ENCODE results near the gene SERPINB13. TPM values are rescaled to one million over a fixed set of nuclear protein-coding genes. Genes with fewer than 3 reads are reported as not detected.

Gene SERPINB13
- total and polyA plus RNA-seq, 12 donors, result 0.10 TPM; not detected in 11

GRCh38 chr18:63586431-63586830, 712 bp upstream of the SERPINB13 start:
- Histone ChIP-seq H3K4me1 (replicated peaks in 1 of 2) (no peaks in the 10 kb centered on the region), H3K36me3 (replicated peaks in 1 of 2) (no peaks in the 10 kb centered on the region), H3K27ac (no peak overlapping the region), H3K27me3 (peaks cover 4% of the 10 kb centered on the region), H3K9me3 (replicated peaks in 1 of 3) (no peaks in the 10 kb centered on the region), H3K4me3 (no peak overlapping the region)
- intact Hi-C loops (cut with DNase I), result no loop called here
- WGBS, 4 donors, result 73 to 87% (median 82%) methylated on average over 4 of the region's 4 CpGs
- no peak for DNase-seq
- TF ChIP-seq POLR2A (IDR thresholded peaks at IDR 0.05) (no peak), CTCF (IDR thresholded peaks at IDR 0.05) (no peak)

- WGBS, 4 donors, result 53 to 68% (median 60%) methylated on average over 5 of the region's 5 CpGs
- Histone ChIP-seq H3K4me1 (replicated peaks in 1 of 2) (no peaks in the 10 kb centered on the region), H3K9me3 (replicated peaks in 1 of 3) (no peaks in the 10 kb centered on the region), H3K4me3 (no peak overlapping the region), H3K27ac (no peak overlapping the region), H3K27me3 (peaks cover 4% of the 10 kb centered on the region), H3K36me3 (replicated peaks in 1 of 2) (no peaks in the 10 kb centered on the region)
- TF ChIP-seq POLR2A (IDR thresholded peaks at IDR 0.05), result no peak
- TF ChIP-seq CTCF (IDR thresholded peaks at IDR 0.05), result no peak
- intact Hi-C loops (cut with DNase I), result no loop called here
- no peak for DNase-seq
Observed at GRCh38 chr18:63588909-63589308, 1.8 kb downstream of the SERPINB13 start.

- H3K4me1 ChIP-seq (replicated peaks in 1 of 2), result no peaks in the 10 kb centered on the region
- no peak overlapping the region for H3K27ac ChIP-seq
- no peak for DNase-seq
- 40 to 67% (median 61%) methylated on average over 2 of the region's 2 CpGs for WGBS, 4 donors
- TF ChIP-seq CTCF (IDR thresholded peaks at IDR 0.05) (no peak), POLR2A (IDR thresholded peaks at IDR 0.05) (no peak)
- H3K9me3 ChIP-seq (replicated peaks in 1 of 3), result no peaks in the 10 kb centered on the region
- H3K27me3 ChIP-seq, result no peaks in the 10 kb centered on the region
- no peak overlapping the region for H3K4me3 ChIP-seq
- H3K36me3 ChIP-seq (replicated peaks in 1 of 2), result no peaks in the 10 kb centered on the region
- intact Hi-C loops (cut with DNase I), result no loop called here
Observed at GRCh38 chr18:63590373-63590772, 3.2 kb downstream of the SERPINB13 start.

GRCh38 chr18:63590966-63591695, 4.0 kb downstream of the SERPINB13 start:
- no peak for DNase-seq
- H3K27me3 ChIP-seq, result no peaks in the 10 kb centered on the region
- TF ChIP-seq POLR2A (IDR thresholded peaks at IDR 0.05), result no peak
- TF ChIP-seq CTCF (IDR thresholded peaks at IDR 0.05), result no peak
- intact Hi-C loops (cut with DNase I), result no loop called here
- no peak overlapping the region for H3K4me3 ChIP-seq
- no peaks in the 10 kb centered on the region for H3K9me3 ChIP-seq (replicated peaks in 1 of 3)
- no peaks in the 10 kb centered on the region for H3K4me1 ChIP-seq (replicated peaks in 1 of 2)
- WGBS, 4 donors, result 71 to 80% (median 75%) methylated on average over 3 of the region's 3 CpGs
- no peak overlapping the region for H3K27ac ChIP-seq
- H3K36me3 ChIP-seq (replicated peaks in 1 of 2), result no peaks in the 10 kb centered on the region

Measured in adrenal gland (tissue), 12 donors.